Breast epithelium (tissue), 4 donors: ENCODE results near the gene GPR137B. TPM values are rescaled to one million over a fixed set of nuclear protein-coding genes. Genes with fewer than 3 reads are reported as not detected.
A peak's percentile ranks its signal among the peaks of the same experiment; 100 is the strongest.

ENCODE experiments used
- DNase-seq, 2 donors: peaks; one replicate each; pipeline ENCODE4 v3.0.0-alpha.2; 2019; ENCODE audit warnings: low spot score in 2 of 2
- H3K27ac ChIP-seq, 2 donors: fragments of 200-600 bp; sonication (generic) in 1 of 2; one replicate each; pipeline ENCODE4 v1.5.1; 2016 to 2019; ENCODE audit warnings: mild to moderate bottlenecking in 1 of 2
- H3K27me3 ChIP-seq, 2 donors: fragments of 200-600 bp; sonication (generic) in 1 of 2; one replicate each; pipeline versions ENCODE4 v1.5.1 to v1.6.0; 2017 to 2019; ENCODE audit warnings: control low read depth in 1 of 2, mild to moderate bottlenecking in 1 of 2
- H3K36me3 ChIP-seq: fragments of 200-600 bp; one replicate; pipeline ENCODE4 v1.5.1; 2019
- H3K4me1 ChIP-seq, 2 donors: fragments of 200-600 bp; sonication (generic); one replicate each; pipeline ENCODE4 v1.5.1; 2016 to 2019; ENCODE audit warnings: control low read depth in 1 of 2
- H3K4me3 ChIP-seq, 3 donors: fragments of 200-600 bp; sonication (generic); 1 replicate in 2 of 3; 2 replicates in 1 of 3; pipeline ENCODE4 v1.5.1; 2016 to 2019; ENCODE audit warnings: mild to moderate bottlenecking in 3 of 3, moderate library complexity in 2 of 3
- H3K9me3 ChIP-seq, 2 donors: fragments of 200-600 bp; sonication (generic) in 1 of 2; one replicate each; pipeline ENCODE4 v1.5.1; 2016 to 2019; ENCODE audit warnings: control low read depth in 1 of 2
- CTCF ChIP-seq, 3 donors: fragments of 450-650 bp; IDR thresholded peaks; one replicate each; pipeline ENCODE4 v1.5.1; 2016 to 2017; ENCODE audit warnings: antibody characterized with exemption in 3 of 3, mild to moderate bottlenecking in 3 of 3, moderate library complexity in 3 of 3
- POLR2A ChIP-seq: fragments of 450-650 bp; IDR thresholded peaks from one replicate; pipeline ENCODE4 v1.6.1; 2016; ENCODE audit warnings: antibody characterized with exemption, mild to moderate bottlenecking, moderate library complexity
- POLR2AphosphoS5 ChIP-seq, 3 donors: sonication (generic); formaldehyde crosslinking; IDR thresholded peaks; one replicate each; pipeline ENCODE4 v1.6.1; 2017; ENCODE audit warnings: antibody characterized with exemption in 3 of 3
- intact Hi-C: fragments of 100-400 bp; cut with DNase I; formaldehyde crosslinking; loops from one replicate; pipeline ENCODE4 v1.15.1; 2023; ENCODE audit warnings: low total_unique reads
- total RNA-seq, 3 donors: library from RNA; depleted of rRNA; stranded (reverse); fragments of >200 nt; gene quantifications; one replicate each; pipeline ENCODE4 v1.1.0, GENCODE V29; 2016

GPR137B gene
- total RNA-seq, 3 donors from 2014 or later = 24.1 to 29.6 (median 25.6) TPM

DNA sequence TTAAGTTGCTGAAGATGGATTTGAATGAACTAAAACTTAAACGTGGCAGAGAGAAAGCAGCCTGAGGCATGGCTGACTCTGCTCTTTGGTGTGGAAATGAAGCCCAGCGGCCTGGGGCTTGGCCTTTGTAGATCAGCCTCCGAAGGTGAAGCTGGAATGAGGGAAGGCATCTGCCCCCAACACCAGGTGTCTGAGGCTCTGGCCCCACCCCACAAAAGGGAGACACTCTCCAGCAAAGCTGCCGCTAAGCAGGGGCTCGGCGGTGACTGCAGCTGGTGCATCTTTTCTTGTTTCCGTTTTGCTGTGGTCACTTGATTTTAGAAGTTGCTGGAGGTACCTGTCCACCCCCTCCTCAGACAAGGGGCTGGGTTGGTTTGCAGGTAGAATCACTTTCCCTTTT lies 39.3 kb upstream of the GPR137B start:
- Histone ChIP-seq H3K27ac (no peak overlapping the region), H3K9me3 (no peaks in the 10 kb centered on the region), H3K36me3 (no peaks in the 10 kb centered on the region), H3K4me1 (no peaks in the 10 kb centered on the region), H3K27me3 (peaks cover 0 to 8% of the 10 kb centered on the region in 2 donors), H3K4me3 (no peak overlapping the region)
- intact Hi-C loops = no loop called here
- no peak for TF ChIP-seq POLR2AphosphoS5 (IDR thresholded peaks at IDR 0.05)
- no peak for TF ChIP-seq CTCF (IDR thresholded peaks at IDR 0.05)
- no peak for TF ChIP-seq POLR2A
- no peak for DNase-seq

GRCh38 chr1:236103646-236104218 lies 38.6 kb upstream of the GPR137B start:
- no peak for DNase-seq
- intact Hi-C loops = no loop called here
- Histone ChIP-seq H3K27ac (no peak overlapping the region), H3K4me1 (no peaks in the 10 kb centered on the region), H3K9me3 (no peaks in the 10 kb centered on the region), H3K36me3 (no peaks in the 10 kb centered on the region), H3K27me3 (peaks cover 0 to 8% of the 10 kb centered on the region in 2 donors), H3K4me3 (no peak overlapping the region)
- TF ChIP-seq CTCF (IDR thresholded peaks at IDR 0.05) = peak; percentile 67 to 82 (median 73)
- TF ChIP-seq POLR2AphosphoS5 (IDR thresholded peaks at IDR 0.05) = no peak

GRCh38 chr1:236107121-236107907 lies 35.0 kb upstream of the GPR137B start:
- intact Hi-C loops = no loop called here

GRCh38 chr1:236108027-236108648 lies 34.2 kb upstream of the GPR137B start:
- DNase-seq = no peak
- H3K27ac ChIP-seq = no peak overlapping the region
- no peaks in the 10 kb centered on the region for H3K36me3 ChIP-seq
- TF ChIP-seq POLR2AphosphoS5 (IDR thresholded peaks at IDR 0.05) (no peak), POLR2A (no peak)
- no peak overlapping the region for H3K4me3 ChIP-seq
- no peaks in the 10 kb centered on the region for H3K9me3 ChIP-seq
- peaks cover 0 to under 1% of the 10 kb centered on the region in 2 donors for H3K27me3 ChIP-seq
- H3K4me1 ChIP-seq = no peaks in the 10 kb centered on the region
- intact Hi-C loops = no loop called here

More at GRCh38 chr1:236107121-236107907, 35.0 kb upstream of the GPR137B start:
- Histone ChIP-seq H3K4me3 (no peak overlapping the region), H3K9me3 (no peaks in the 10 kb centered on the region), H3K27ac (no peak overlapping the region), H3K36me3 (no peaks in the 10 kb centered on the region), H3K27me3 (peaks cover 0 to 8% of the 10 kb centered on the region in 2 donors), H3K4me1 (no peaks in the 10 kb centered on the region)
- DNase-seq = no peak
- no peak for TF ChIP-seq POLR2AphosphoS5 (IDR thresholded peaks at IDR 0.05)
- TF ChIP-seq CTCF (IDR thresholded peaks at IDR 0.05) = no peak
- TF ChIP-seq POLR2A = no peak

- DNase-seq = no peak
- intact Hi-C loops = no loop called here
- TF ChIP-seq POLR2A (no peak), CTCF (IDR thresholded peaks at IDR 0.05) (no peak)
Observed at GRCh38 chr1:236110137-236110536, 32.2 kb upstream of the GPR137B start.

More at GRCh38 chr1:236110137-236110536, 32.2 kb upstream of the GPR137B start:
- Histone ChIP-seq H3K27ac (no peak overlapping the region), H3K9me3 (no peaks in the 10 kb centered on the region), H3K27me3 (no peaks in the 10 kb centered on the region), H3K36me3 (no peaks in the 10 kb centered on the region), H3K4me1 (no peaks in the 10 kb centered on the region), H3K4me3 (no peak overlapping the region)
